ENCODE results near the gene EYA3.

DNA sequence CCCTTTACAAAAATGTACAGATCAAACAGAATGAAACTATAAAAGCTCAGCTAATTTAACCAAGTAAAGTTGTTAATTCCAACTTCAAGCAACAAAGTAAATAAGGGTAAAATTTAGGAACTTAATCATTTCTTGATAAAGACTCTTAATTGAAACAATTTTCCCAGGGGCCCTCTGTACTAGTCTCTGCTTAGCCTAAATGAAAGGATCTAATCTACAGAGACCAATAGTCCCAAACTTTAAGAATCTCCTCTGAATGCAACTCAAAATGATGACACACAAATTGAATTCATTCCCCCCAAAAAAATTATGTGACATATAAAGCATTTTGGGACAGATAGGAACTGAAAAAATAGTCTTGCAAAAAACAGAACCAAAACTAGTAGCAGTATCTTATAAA lies 16.6 kb downstream of the EYA3 start:
- TF ChIP-seq, protein P1, sequence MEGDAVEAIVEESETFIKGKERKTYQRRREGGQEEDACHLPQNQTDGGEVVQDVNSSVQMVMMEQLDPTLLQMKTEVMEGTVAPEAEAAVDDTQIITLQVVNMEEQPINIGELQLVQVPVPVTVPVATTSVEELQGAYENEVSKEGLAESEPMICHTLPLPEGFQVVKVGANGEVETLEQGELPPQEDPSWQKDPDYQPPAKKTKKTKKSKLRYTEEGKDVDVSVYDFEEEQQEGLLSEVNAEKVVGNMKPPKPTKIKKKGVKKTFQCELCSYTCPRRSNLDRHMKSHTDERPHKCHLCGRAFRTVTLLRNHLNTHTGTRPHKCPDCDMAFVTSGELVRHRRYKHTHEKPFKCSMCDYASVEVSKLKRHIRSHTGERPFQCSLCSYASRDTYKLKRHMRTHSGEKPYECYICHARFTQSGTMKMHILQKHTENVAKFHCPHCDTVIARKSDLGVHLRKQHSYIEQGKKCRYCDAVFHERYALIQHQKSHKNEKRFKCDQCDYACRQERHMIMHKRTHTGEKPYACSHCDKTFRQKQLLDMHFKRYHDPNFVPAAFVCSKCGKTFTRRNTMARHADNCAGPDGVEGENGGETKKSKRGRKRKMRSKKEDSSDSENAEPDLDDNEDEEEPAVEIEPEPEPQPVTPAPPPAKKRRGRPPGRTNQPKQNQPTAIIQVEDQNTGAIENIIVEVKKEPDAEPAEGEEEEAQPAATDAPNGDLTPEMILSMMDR (IDR thresholded peaks at IDR 0.05), result no peak
- TF ChIP-seq EP300 (IDR thresholded peaks at IDR 0.05), result no peak
- TF ChIP-seq POLR2AphosphoS5 (IDR thresholded peaks at IDR 0.05), result no peak
- no peak for TF ChIP-seq POLR2A (IDR thresholded peaks at IDR 0.05)

All from gastroesophageal sphincter (tissue), 3 donors.